H1 (cell line): Measurements from ENCODE around the gene GPER1. TPM values are rescaled to one million over a fixed set of nuclear protein-coding genes. Genes with fewer than 3 reads are reported as not detected.

ENCODE experiments used
- CTCF ChIA-PET: fragments of 300-600 bp; sonication (Branson Sonifier 250); formaldehyde crosslinking; loops from one replicate; lab custom pipeline; 2021; ENCODE audit not compliant: partially characterized antibody; lab: Charles Lee
- POLR2A ChIA-PET: fragments of 300-600 bp; sonication (Branson Sonifier 250); formaldehyde crosslinking; loops from one replicate; lab custom pipeline; 2021; ENCODE audit warnings: inconsistent platforms; ENCODE audit not compliant: partially characterized antibody; lab: Charles Lee
- DNase-seq, 2 experiments: peaks; one replicate each; pipeline versions ENCODE4 v3.0.0 to v3.0.0-alpha.2; 2010 to 2022; ENCODE audit warnings: low spot score in 2 of 2, low read depth in 1 of 2, mixed read lengths in 1 of 2
- FAIRE-seq: peaks from 2 replicates; lab custom pipeline; 2011; peaks lifted over from hg19 to GRCh38; lab: Jason Lieb, UNC
- H2AFZ ChIP-seq: 2 replicates; pipeline ENCODE4 v1.8.1; 2012; ENCODE audit warnings: low read length, inconsistent platforms
- H2AK5ac ChIP-seq: 2 replicates; pipeline ENCODE4 v1.6.1; 2013; ENCODE audit warnings: low read depth, low read length
- H2BK120ac ChIP-seq: replicated peaks from 2 replicates; pipeline ENCODE3; 2013; ENCODE audit warnings: low read depth, low read length, inconsistent platforms
- H2BK12ac ChIP-seq: 2 replicates; pipeline ENCODE4 v1.6.1; 2013; ENCODE audit warnings: low read depth, low read length
- H2BK15ac ChIP-seq: 2 replicates; pipeline ENCODE4 v1.6.1; 2013; ENCODE audit warnings: low read length
- H2BK20ac ChIP-seq: 2 replicates; pipeline ENCODE4 v1.6.1; 2013; ENCODE audit warnings: low read length
- H2BK5ac ChIP-seq: 2 replicates; pipeline ENCODE4 v1.6.1; 2013; ENCODE audit warnings: low read depth, low read length
- H3K14ac ChIP-seq: 2 replicates; pipeline ENCODE4 v1.6.1; 2013; ENCODE audit warnings: inconsistent platforms; ENCODE audit not compliant: insufficient read length
- H3K18ac ChIP-seq: 2 replicates; pipeline ENCODE4 v1.6.1; 2013; ENCODE audit warnings: low read length; ENCODE audit errors: extremely low read depth
- H3K23ac ChIP-seq: 2 replicates; pipeline ENCODE4 v1.6.1; 2013; ENCODE audit warnings: inconsistent platforms; ENCODE audit not compliant: insufficient read length
- H3K23me2 ChIP-seq: 2 replicates; pipeline ENCODE4 v1.6.1; 2013; ENCODE audit warnings: low read depth, low read length
- H3K27ac ChIP-seq: 2 replicates; pipeline ENCODE4 v1.6.1; 2011; ENCODE audit warnings: low read depth, low read length, inconsistent platforms
- H3K27me3 ChIP-seq, 4 experiments: replicated peaks in 1 of 4; 1 replicate in 1 of 4; 2 replicates in 3 of 4; pipeline versions ENCODE4 v1.6.1 to v1.8.1; 2011 to 2013; ENCODE audit warnings: low read length in 3 of 4, mild to moderate bottlenecking in 3 of 4, inconsistent platforms in 2 of 4, mixed read lengths in 2 of 4, moderate library complexity in 1 of 4; ENCODE audit not compliant: control insufficient read depth in 3 of 4, insufficient read depth in 3 of 4; ENCODE audit errors: extremely low read depth in 1 of 4
- H3K36me3 ChIP-seq, 4 experiments: 2 replicates each; pipeline versions ENCODE4 v1.6.1 to v1.8.1; 2011 to 2013; ENCODE audit warnings: mild to moderate bottlenecking in 4 of 4, low read length in 3 of 4, moderate library complexity in 2 of 4, control low read depth in 1 of 4, inconsistent platforms in 1 of 4; ENCODE audit not compliant: insufficient read depth in 4 of 4, control insufficient read depth in 2 of 4
- H3K4ac ChIP-seq: replicated peaks from 2 replicates; pipeline ENCODE3; 2013; ENCODE audit warnings: low read length, low read depth, mixed read lengths, inconsistent platforms; ENCODE audit not compliant: insufficient read length
- H3K4me1 ChIP-seq, 4 experiments: replicated peaks in 1 of 4; 1 replicate in 1 of 4; 2 replicates in 3 of 4; pipeline versions ENCODE4 v1.6.1 to v1.8.1; 2011 to 2013; ENCODE audit warnings: low read length in 3 of 4, inconsistent platforms in 2 of 4, mixed read lengths in 1 of 4; ENCODE audit not compliant: insufficient read depth in 4 of 4, control insufficient read depth in 3 of 4
- H3K4me2 ChIP-seq, 2 experiments: 2 replicates each; pipeline versions ENCODE4 v1.6.1 to v1.8.1; 2011 to 2013; ENCODE audit warnings: low read depth in 2 of 2, low read length in 2 of 2, control low read depth in 1 of 2, inconsistent platforms in 1 of 2, mild to moderate bottlenecking in 1 of 2; ENCODE audit not compliant: insufficient read depth in 1 of 2
- H3K4me3 ChIP-seq, 4 experiments: fragments of 200-600, 300-600 bp in 1 of 4; sonication (generic), shearing (Covaris generic), sonication (Bioruptor Twin) in 1 of 4; 2 replicates each; pipeline versions ENCODE4 v1.5.1 to v1.8.1; 2011 to 2016; ENCODE audit warnings: low read length in 4 of 4, low read depth in 3 of 4, control low read depth in 2 of 4, inconsistent platforms in 2 of 4, mild to moderate bottlenecking in 2 of 4, mixed read lengths in 1 of 4, moderate library complexity in 1 of 4; ENCODE audit not compliant: insufficient read depth in 2 of 4; ENCODE audit errors: extremely low read depth in 1 of 4
- H3K56ac ChIP-seq: replicated peaks from 2 replicates; pipeline ENCODE3; 2013; ENCODE audit warnings: low read depth, mild to moderate bottlenecking, mixed read lengths, low read length, inconsistent platforms; ENCODE audit not compliant: insufficient read length
- H3K79me1 ChIP-seq: 2 replicates; pipeline ENCODE4 v1.6.1; 2013; ENCODE audit warnings: low read depth, low read length, control low read depth
- H3K79me2 ChIP-seq, 2 experiments: 2 replicates each; pipeline versions ENCODE4 v1.6.1 to v1.8.1; 2012 to 2013; ENCODE audit warnings: low read length in 2 of 2, mild to moderate bottlenecking in 2 of 2, inconsistent platforms in 1 of 2; ENCODE audit not compliant: insufficient read depth in 2 of 2, control insufficient read depth in 1 of 2
- H3K9ac ChIP-seq, 4 experiments: replicated peaks in 1 of 4; 1 replicate in 1 of 4; 2 replicates in 3 of 4; pipeline versions ENCODE4 v1.6.1 to v1.8.1; 2011 to 2013; ENCODE audit warnings: low read depth in 3 of 4, low read length in 3 of 4, control low read depth in 2 of 4, mild to moderate bottlenecking in 2 of 4, moderate library complexity in 2 of 4, inconsistent platforms in 1 of 4; ENCODE audit errors: extremely low read depth in 1 of 4
- H3K9me3 ChIP-seq, 2 experiments: 2 replicates each; pipeline versions ENCODE4 v1.6.1 to v1.8.1; 2012 to 2013; ENCODE audit warnings: mild to moderate bottlenecking in 2 of 2, moderate library complexity in 2 of 2, control low read depth in 1 of 2, inconsistent platforms in 1 of 2, low read depth in 1 of 2, low read length in 1 of 2, mixed read lengths in 1 of 2; ENCODE audit not compliant: insufficient read depth in 2 of 2
- H4K20me1 ChIP-seq, 2 experiments: replicated peaks in 1 of 2; 2 replicates each; pipeline versions ENCODE3 to v1.8.1; 2011 to 2013; ENCODE audit warnings: inconsistent platforms in 2 of 2, low read length in 2 of 2, mild to moderate bottlenecking in 1 of 2; ENCODE audit not compliant: insufficient read depth in 2 of 2, control insufficient read depth in 1 of 2
- H4K5ac ChIP-seq: 2 replicates; pipeline ENCODE4 v1.6.1; 2013; ENCODE audit warnings: low read length, low read depth, mixed read lengths, inconsistent platforms; ENCODE audit not compliant: insufficient read length
- H4K8ac ChIP-seq: 2 replicates; pipeline ENCODE4 v1.8.0; 2013; ENCODE audit warnings: mild to moderate bottlenecking, moderate library complexity, low read length, inconsistent platforms; ENCODE audit not compliant: insufficient read depth; ENCODE audit errors: extremely low read depth
- H4K91ac ChIP-seq: replicated peaks from 2 replicates; pipeline ENCODE3; 2013; ENCODE audit warnings: low read length, mixed read lengths, inconsistent platforms; ENCODE audit not compliant: insufficient read length
- BRCA1 ChIP-seq: IDR thresholded peaks from 2 replicates; pipeline ENCODE4 v1.6.1; 2012; ENCODE audit warnings: low read depth, low read length, improper control_type of control experiment
- CTCF ChIP-seq, 3 experiments: IDR thresholded peaks; 1 replicate in 2 of 3; 2 replicates in 1 of 3; pipeline versions ENCODE4 v1.5.1 to v1.6.1; 2011; ENCODE audit warnings: low read length in 3 of 3, mild to moderate bottlenecking in 3 of 3, inconsistent platforms in 2 of 3, low read depth in 1 of 3, moderate library complexity in 1 of 3; ENCODE audit not compliant: insufficient read depth in 1 of 3; ENCODE audit errors: control extremely low read depth in 1 of 3
- KDM1A ChIP-seq: fragments of 200-600, 300-600 bp; sonication (generic); IDR thresholded peaks from 2 replicates; pipeline ENCODE4 v1.7.1; 2016; ENCODE audit warnings: mild to moderate bottlenecking, low read length, borderline replicate concordance
- PHF8 ChIP-seq: fragments of 200-600 bp; sonication (generic); conservative IDR thresholded peaks from 2 replicates; pipeline ENCODE4 v1.7.1; 2012; ENCODE audit warnings: low read depth, mild to moderate bottlenecking, inconsistent platforms, low read length, moderate library complexity
- SP2 ChIP-seq: IDR thresholded peaks from 2 replicates; pipeline ENCODE4 v1.6.1; 2012; ENCODE audit warnings: mild to moderate bottlenecking, low read length, inconsistent platforms
- ZNF274 ChIP-seq: IDR thresholded peaks from 2 replicates; pipeline ENCODE4 v1.7.0; 2012; ENCODE audit warnings: low read length, borderline replicate concordance; ENCODE audit errors: extremely low read depth
- WGBS, 2 experiments: shearing (Covaris generic) in 1 of 2; methylation state at CpG; one replicate each; pipeline versions ENCODE4 v1.1.6 to v1.1.7; 2013 to 2015; ENCODE audit warnings: low lambda C conversion rate in 2 of 2, mixed read lengths in 2 of 2, inconsistent platforms in 1 of 2, low coverage in 1 of 2, missing lambda C conversion rate in 1 of 2; ENCODE audit not compliant: insufficient replicate concordance in 2 of 2, insufficient coverage in 1 of 2, insufficient read length in 1 of 2; ENCODE audit errors: extremely low coverage in 1 of 2, missing lambda C conversion rate in 1 of 2; 5-methylcytosine and 5-hydroxymethylcytosine counted together
- polyA plus RNA-seq, 7 experiments: library from polyadenylated mRNA; depleted of rRNA in 3 of 7; stranded (reverse) in 5 of 7; unstranded in 2 of 7; fragments of >200 nt in 5 of 7; fragments of 200-250 nt in 2 of 7; gene quantifications; 1 replicate in 5 of 7; 2 replicates in 1 of 7; 4 replicates in 1 of 7; pipeline versions ENCODE4 v1.2.1 to v1.2.3, GENCODE V29; 2011 to 2013; ENCODE audit warnings: missing spikeins in 2 of 7, mixed read lengths in 2 of 7
- total RNA-seq: library from RNA; stranded (reverse); fragmentation: NEBNext Ultra II Directional; extraction: Animal tissue kit (Norgen Biotek cat#: 25700); gene quantifications from 2 replicates; pipeline ENCODE4 v1.2.1, GENCODE V29; 2021
- TF ChIP-seq, protein P1 (sequence below): IDR thresholded peaks from 2 replicates; pipeline ENCODE4 v1.6.1; 2011; ENCODE audit warnings: low read depth, mild to moderate bottlenecking, low read length; ENCODE audit not compliant: insufficient read depth
- TF ChIP-seq, protein P2 (sequence below): IDR thresholded peaks from 2 replicates; pipeline ENCODE4 v1.6.1; 2012; ENCODE audit warnings: low read length, inconsistent platforms

Gene GPER1
- total and polyA plus RNA-seq, 2 of the 8 experiments (the other 6 are each of a cell fraction or from before 2014, with no cell fraction given): 0.24 to 0.47 TPM

- H3K23me2 ChIP-seq: no peaks in the 10 kb centered on the region
- H3K27me3 ChIP-seq: no peaks in the 10 kb centered on the region
- H4K5ac ChIP-seq: no peak overlapping the region
- H3K56ac ChIP-seq: no peak overlapping the region
- H2AK5ac ChIP-seq: no peak overlapping the region
- H3K79me2 ChIP-seq: peaks cover 0 to 4% of the 10 kb centered on the region in 2 experiments; a peak in 1 of 4 replicates
- no peak overlapping the region for H2BK12ac ChIP-seq
- H2BK120ac ChIP-seq: no peak overlapping the region
- no peak overlapping the region for H2AFZ ChIP-seq
- H3K36me3 ChIP-seq: peaks cover 0 to 4% (median 0%) of the 10 kb centered on the region in 4 experiments; a peak in 3 of 8 replicates
- H3K9ac ChIP-seq: no peak overlapping the region
- H2BK20ac ChIP-seq: no peak overlapping the region
- H3K9me3 ChIP-seq: no peaks in the 10 kb centered on the region
- H3K4me1 ChIP-seq: no peaks in the 10 kb centered on the region; a peak in 1 of 7 replicates
- no peak overlapping the region for H3K23ac ChIP-seq
- ChIA-PET CTCF (interaction anchor here (1.0 to 5.6 kb wide), 6 partner anchors 9 to 184 kb away, joined by 3 to 21 read pairs (median 4); no protein-coding TSS in a partner anchor), POLR2A (no interaction called here)
- peaks cover 12% of the 10 kb centered on the region for H3K79me1 ChIP-seq
- no peak overlapping the region for H3K4me2 ChIP-seq
- 92% methylated on average over 20 of the region's 20 CpGs; no CpG with 5 or more reads in 1 of the 2 experiments for WGBS, 2 experiments
- H4K8ac ChIP-seq: no peak overlapping the region
- H2BK5ac ChIP-seq: no peak overlapping the region
- no peak overlapping the region for H4K91ac ChIP-seq
- H3K14ac ChIP-seq: no peak overlapping the region
- DNase-seq: no peak
- no peak overlapping the region for H3K4ac ChIP-seq
- no peak overlapping the region; the same call in 1 of the 2 replicates for H3K27ac ChIP-seq
- H4K20me1 ChIP-seq: peaks cover 5 to 20% of the 10 kb centered on the region in 2 experiments
- no peak overlapping the region for H3K4me3 ChIP-seq
- H2BK15ac ChIP-seq: no peak overlapping the region
- no peak overlapping the region for H3K18ac ChIP-seq
- FAIRE-seq: no peak
- TF ChIP-seq KDM1A (no peak), ZNF274 (no peak), PHF8 (no peak), BRCA1 (no peak), CTCF (IDR thresholded peaks at IDR 0.05; ENCODE audit: control extremely low read depth in 1 of 3, insufficient read depth in 1 of 3, low read depth in 1 of 3, low read length in 3 of 3) (no peak), SP2 (no peak)
- TF ChIP-seq, protein P1, sequence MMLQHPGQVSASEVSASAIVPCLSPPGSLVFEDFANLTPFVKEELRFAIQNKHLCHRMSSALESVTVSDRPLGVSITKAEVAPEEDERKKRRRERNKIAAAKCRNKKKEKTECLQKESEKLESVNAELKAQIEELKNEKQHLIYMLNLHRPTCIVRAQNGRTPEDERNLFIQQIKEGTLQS: no peak
- TF ChIP-seq, protein P2, sequence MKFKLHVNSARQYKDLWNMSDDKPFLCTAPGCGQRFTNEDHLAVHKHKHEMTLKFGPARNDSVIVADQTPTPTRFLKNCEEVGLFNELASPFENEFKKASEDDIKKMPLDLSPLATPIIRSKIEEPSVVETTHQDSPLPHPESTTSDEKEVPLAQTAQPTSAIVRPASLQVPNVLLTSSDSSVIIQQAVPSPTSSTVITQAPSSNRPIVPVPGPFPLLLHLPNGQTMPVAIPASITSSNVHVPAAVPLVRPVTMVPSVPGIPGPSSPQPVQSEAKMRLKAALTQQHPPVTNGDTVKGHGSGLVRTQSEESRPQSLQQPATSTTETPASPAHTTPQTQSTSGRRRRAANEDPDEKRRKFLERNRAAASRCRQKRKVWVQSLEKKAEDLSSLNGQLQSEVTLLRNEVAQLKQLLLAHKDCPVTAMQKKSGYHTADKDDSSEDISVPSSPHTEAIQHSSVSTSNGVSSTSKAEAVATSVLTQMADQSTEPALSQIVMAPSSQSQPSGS: no peak
Measured at GRCh38 chr7:1093916-1094508, 6.1 kb downstream of the GPER1 start.
